Activated T-cell treated with anti-CD3 and anti-CD28 coated beads, Interleukin-2, amount 50 U/mL, for 72 hours (primary cell): ENCODE data around the gene KRTAP13-4. TPM values are rescaled to one million over a fixed set of nuclear protein-coding genes. Genes with fewer than 3 reads are reported as not detected.

Experiments used
- ATAC-seq, 2 donors: fragments of 150-1000 bp; cut with Tn5 transposase; replicated peaks in 1 of 2; 2 replicates each; pipeline ENCODE4 v1.10.0; 2021; ENCODE audit warnings: moderate library complexity in 2 of 2, mild to moderate bottlenecking in 1 of 2
- DNase-seq, 2 donors: peaks; one replicate each; pipeline ENCODE4 v3.0.0; 2021 to 2022; ENCODE audit warnings: mixed read lengths in 1 of 2
- H3K27ac Mint-ChIP-seq: one replicate; pipeline ENCODE4 v1.8.0; 2022; ENCODE audit warnings: mild to moderate bottlenecking, moderate library complexity, mixed read lengths
- H3K27me3 Mint-ChIP-seq: one replicate; pipeline ENCODE4 v1.8.0; 2022; ENCODE audit warnings: low read depth, mixed read lengths
- H3K36me3 Mint-ChIP-seq, 2 donors: one replicate each; pipeline ENCODE4 v1.8.0; 2022; ENCODE audit warnings: mixed read lengths in 2 of 2, mild to moderate bottlenecking in 1 of 2; ENCODE audit not compliant: insufficient read depth in 2 of 2
- H3K4me1 Mint-ChIP-seq: one replicate; pipeline ENCODE4 v1.8.0; 2022; ENCODE audit warnings: low read depth, mixed read lengths
- H3K4me3 Mint-ChIP-seq, 2 donors: one replicate each; pipeline ENCODE4 v1.8.0; 2022; ENCODE audit warnings: mild to moderate bottlenecking in 2 of 2, mixed read lengths in 2 of 2, moderate library complexity in 2 of 2
- H3K9me3 Mint-ChIP-seq, 2 donors: one replicate each; pipeline ENCODE4 v1.8.0; 2022; ENCODE audit warnings: mixed read lengths in 2 of 2
- total RNA-seq, 2 donors: library from RNA; stranded (reverse); gene quantifications; one replicate each; pipeline ENCODE4 v1.2.3, GENCODE V29; 2022

Gene KRTAP13-4, protein sequence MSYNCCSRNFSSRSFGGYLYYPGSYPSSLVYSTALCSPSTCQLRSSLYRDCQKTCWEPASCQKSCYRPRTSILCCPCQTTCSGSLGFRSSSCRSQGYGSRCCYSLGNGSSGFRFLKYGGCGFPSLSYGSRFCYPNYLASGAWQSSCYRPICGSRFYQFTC
- total RNA-seq: not detected

DNA sequence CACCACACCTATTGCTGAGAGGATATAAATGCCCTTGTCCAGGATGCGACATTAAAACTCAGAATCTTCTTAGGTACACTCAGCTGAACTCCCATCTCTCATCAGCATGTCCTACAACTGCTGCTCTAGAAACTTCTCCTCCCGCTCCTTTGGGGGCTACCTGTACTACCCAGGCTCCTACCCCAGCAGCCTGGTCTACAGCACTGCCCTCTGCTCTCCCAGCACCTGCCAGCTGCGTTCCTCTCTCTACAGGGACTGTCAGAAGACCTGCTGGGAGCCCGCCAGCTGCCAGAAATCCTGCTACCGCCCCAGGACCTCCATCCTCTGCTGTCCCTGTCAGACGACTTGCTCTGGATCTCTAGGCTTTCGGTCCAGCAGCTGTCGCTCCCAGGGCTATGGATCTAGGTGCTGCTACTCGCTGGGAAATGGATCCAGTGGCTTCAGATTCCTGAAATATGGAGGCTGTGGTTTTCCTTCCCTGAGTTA is at the start of gene KRTAP13-4:
TSS of gene KRTAP13-4 (plus strand) at position 51 of the 486 bp plus-strand sequence. CDS start at position 107, 56 bp downstream.
- Mint-ChIP-seq H3K36me3 (no peaks in the 10 kb centered on the region), H3K27me3 (no peaks in the 10 kb centered on the region), H3K9me3 (no peaks in the 10 kb centered on the region), H3K27ac (no peak within 1 kb of the TSS), H3K4me1 (no peaks in the 10 kb centered on the region), H3K4me3 (no peak within 1 kb of the TSS)
- DNase-seq (no peak), ATAC-seq (no peak)

DNA sequence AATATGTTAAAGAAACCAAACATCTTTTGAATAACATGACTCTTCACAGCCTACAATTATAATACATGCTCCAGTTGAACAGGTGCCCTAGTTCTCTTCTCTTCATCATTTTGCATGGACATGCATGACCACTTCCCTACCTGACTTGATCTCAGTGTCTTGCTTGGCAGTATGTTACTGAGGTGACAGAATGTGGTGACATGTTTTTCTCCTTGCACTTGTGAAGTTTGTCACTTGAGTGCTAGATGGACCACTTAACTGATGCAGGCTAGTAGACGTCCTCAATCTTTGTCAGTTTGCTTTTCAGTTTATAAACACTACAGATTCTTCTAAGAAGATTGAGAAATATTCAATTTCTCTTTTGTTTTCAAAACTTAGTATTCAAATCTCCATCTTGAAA is 47.8 kb upstream of the KRTAP13-4 start:
- no peak overlapping the region for H3K4me3 Mint-ChIP-seq
- H3K9me3 Mint-ChIP-seq: no peaks in the 10 kb centered on the region
- H3K27me3 Mint-ChIP-seq: no peaks in the 10 kb centered on the region
- H3K4me1 Mint-ChIP-seq: no peaks in the 10 kb centered on the region
- ATAC-seq: no peak
- no peak for DNase-seq
- H3K27ac Mint-ChIP-seq: no peak overlapping the region
- no peaks in the 10 kb centered on the region for H3K36me3 Mint-ChIP-seq

DNA sequence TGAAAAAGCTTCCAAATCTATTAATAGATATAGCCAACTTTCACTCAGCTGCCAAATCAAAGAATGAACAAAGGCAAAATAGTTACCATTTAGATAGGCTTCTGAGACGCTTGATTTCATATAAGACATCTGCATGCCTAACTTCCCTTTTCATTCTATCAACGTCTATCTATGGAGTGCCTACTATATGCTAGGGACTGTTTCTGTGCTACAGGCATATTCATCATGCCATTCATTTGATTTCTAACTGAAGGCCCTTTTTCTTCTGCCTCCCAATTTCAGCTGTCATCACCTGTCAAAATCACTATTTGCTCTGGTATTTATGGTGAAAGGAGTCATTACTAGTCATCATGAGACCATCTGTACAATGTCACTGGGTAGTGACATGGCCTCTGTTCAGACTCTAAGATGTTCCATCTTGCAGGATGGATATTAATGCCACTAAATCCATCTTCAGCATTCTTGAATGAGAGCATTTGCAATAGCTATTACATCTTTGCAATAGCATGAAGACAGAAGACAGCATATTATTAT is 38.5 kb upstream of the KRTAP13-4 start:
- Mint-ChIP-seq H3K4me1 (no peaks in the 10 kb centered on the region), H3K36me3 (peaks cover 0 to 1% of the 10 kb centered on the region in 2 donors), H3K27me3 (no peaks in the 10 kb centered on the region), H3K27ac (no peak overlapping the region), H3K4me3 (no peak overlapping the region), H3K9me3 (peaks cover 5 to 6% of the 10 kb centered on the region in 2 donors)
- ATAC-seq (no peak), DNase-seq (no peak)

DNA sequence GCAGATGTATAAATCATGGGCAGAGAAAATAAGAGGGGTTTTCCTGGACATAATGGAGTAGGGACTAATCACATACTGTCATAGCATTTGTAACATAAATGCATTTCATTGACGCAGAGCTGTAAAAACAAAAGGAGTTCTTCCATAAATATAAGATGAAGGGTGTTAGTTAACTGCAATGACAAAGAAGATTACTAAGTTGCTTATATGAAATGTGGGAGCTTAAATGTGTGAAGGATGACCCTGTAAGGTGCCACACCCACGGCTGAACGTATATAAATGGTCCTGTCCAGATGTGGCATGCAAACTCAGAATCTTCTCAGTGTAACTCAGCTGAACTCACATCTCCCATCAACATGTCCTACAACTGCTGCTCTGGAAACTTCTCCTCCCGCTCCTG is 34.3 kb upstream of the KRTAP13-4 start, which contains the start of gene KRTAP13-1:
TSS of gene KRTAP13-1 (plus strand) at position 301 of the 400 bp plus-strand sequence. CDS start at position 357, 56 bp downstream.
- Mint-ChIP-seq H3K4me3 (no peak within 1 kb of the TSS), H3K4me1 (no peaks in the 10 kb centered on the region), H3K36me3 (no peaks in the 10 kb centered on the region), H3K27me3 (no peaks in the 10 kb centered on the region), H3K9me3 (no peaks in the 10 kb centered on the region), H3K27ac (no peak within 1 kb of the TSS)
- ATAC-seq (no peak), DNase-seq (no peak)

DNA sequence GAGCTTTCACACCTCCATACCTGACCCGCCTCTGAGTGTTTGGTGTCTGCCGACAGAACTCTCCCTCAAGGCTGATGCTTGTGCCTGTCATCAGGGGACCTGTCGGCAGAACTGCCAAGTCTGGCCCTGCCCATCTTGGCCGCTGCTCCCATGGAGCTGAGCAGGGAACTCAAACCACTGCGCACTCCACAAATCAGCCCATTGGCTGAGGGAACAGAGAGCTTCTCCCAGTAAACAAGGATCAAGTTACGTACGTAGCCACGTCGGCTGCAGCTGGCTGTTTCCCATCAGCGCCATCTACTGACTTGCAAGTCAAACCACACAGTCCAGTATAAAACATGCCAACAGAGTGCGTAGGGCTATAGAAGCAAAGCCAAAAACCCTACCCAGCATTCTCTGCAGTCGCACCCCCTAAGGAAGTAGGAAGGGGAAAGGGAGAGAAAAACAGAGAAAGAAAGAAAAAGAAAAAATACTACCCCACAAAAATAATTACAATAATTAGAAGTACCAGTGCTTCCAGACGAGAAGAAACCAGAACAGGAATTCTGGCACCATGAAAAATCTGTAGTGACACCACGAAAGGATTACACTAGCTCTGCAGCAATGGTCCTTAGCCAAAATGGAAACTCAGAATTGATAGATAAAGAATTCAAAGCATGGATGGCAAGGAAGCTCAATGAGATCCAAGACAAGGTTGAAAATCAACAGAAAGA is 21.1 kb upstream of the KRTAP13-4 start:
- peak in 1 of 2 donors; percentile 3 for DNase-seq
- Mint-ChIP-seq H3K4me3 (no peak overlapping the region), H3K4me1 (peaks cover 4% of the 10 kb centered on the region), H3K9me3 (peaks cover 0 to 2% of the 10 kb centered on the region in 2 donors), H3K27me3 (no peaks in the 10 kb centered on the region), H3K36me3 (no peaks in the 10 kb centered on the region), H3K27ac (no peak overlapping the region)
- ATAC-seq: peak in 1 of 2 donors; percentile 37

DNA sequence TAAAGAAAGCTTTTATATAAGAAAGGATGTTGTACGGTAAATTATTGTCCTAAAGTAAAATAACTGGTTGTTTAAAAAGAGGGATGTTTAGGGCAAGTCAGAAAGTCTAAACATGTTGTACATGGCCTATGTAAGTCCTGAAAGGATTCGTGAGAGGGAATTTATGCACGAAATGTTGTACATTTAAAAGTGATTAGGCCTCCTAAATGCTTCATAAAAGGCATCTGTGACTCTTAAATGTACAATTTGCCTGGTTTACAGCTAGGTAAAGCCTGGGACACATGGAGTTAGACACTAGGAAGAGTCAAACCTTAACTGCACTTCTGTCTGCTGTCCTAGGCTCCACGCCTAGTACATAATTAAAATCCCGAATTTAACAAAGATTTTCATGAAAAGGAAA is 14.0 kb upstream of the KRTAP13-4 start:
- Mint-ChIP-seq H3K4me3 (no peak overlapping the region), H3K4me1 (no peaks in the 10 kb centered on the region), H3K27ac (no peak overlapping the region), H3K27me3 (no peaks in the 10 kb centered on the region), H3K36me3 (no peaks in the 10 kb centered on the region), H3K9me3 (peaks cover 0 to 3% of the 10 kb centered on the region in 2 donors)
- ATAC-seq: no peak
- no peak for DNase-seq

DNA sequence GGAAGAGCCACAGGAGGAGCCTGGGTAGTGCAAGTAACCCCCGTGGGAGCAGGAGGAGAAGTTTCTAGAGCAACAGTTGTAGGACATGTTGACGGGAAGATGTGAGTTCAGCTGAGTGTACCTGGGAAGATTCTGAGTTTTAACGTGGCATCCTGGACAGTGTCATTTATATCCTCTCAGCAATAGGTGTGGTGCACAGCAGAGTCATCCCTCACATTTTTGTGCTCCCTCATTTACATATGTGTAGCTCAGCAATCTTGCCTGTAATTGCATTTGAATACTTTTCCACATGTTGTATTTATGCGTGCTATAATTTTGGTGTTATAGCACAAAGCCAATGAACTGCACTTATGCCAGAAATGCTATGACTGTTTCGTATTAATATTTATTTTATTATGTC is 4.2 kb upstream of the KRTAP13-4 start, which contains the start of gene KRTAP13-3:
TSS of gene KRTAP13-3 (minus strand) at position 101 of the 400 bp plus-strand sequence. CDS start at position 87, 14 bp downstream.
- ATAC-seq: no peak
- no peaks in the 10 kb centered on the region for H3K9me3 Mint-ChIP-seq
- H3K4me3 Mint-ChIP-seq: no peak within 1 kb of the TSS
- no peaks in the 10 kb centered on the region for H3K36me3 Mint-ChIP-seq
- DNase-seq: no peak
- H3K27me3 Mint-ChIP-seq: no peaks in the 10 kb centered on the region
- H3K27ac Mint-ChIP-seq: no peak within 1 kb of the TSS
- no peaks in the 10 kb centered on the region for H3K4me1 Mint-ChIP-seq

DNA sequence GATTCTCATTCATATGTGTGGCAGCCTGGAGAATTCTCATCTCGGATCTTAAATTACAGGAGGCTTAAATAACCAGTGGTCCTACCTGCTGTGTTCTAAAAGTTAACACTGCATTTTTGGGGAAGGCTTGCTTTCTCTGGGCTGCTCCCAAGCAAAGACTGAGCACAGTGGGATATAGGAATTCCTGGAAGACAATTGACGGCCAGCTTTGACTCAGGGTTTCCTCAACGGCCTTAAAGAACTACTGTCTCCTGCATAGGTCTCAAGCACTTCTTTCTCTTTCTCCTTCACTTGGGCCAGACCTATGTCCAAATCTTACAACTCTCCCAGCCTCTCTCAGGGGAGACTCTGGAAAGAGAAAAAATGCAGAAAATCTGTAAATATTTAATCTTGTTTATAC is 3.3 kb upstream of the KRTAP13-4 start:
- no peaks in the 10 kb centered on the region for H3K36me3 Mint-ChIP-seq
- no peak for DNase-seq
- no peaks in the 10 kb centered on the region for H3K27me3 Mint-ChIP-seq
- no peak overlapping the region for H3K4me3 Mint-ChIP-seq
- ATAC-seq: no peak
- H3K9me3 Mint-ChIP-seq: no peaks in the 10 kb centered on the region
- no peak overlapping the region for H3K27ac Mint-ChIP-seq
- no peaks in the 10 kb centered on the region for H3K4me1 Mint-ChIP-seq

DNA sequence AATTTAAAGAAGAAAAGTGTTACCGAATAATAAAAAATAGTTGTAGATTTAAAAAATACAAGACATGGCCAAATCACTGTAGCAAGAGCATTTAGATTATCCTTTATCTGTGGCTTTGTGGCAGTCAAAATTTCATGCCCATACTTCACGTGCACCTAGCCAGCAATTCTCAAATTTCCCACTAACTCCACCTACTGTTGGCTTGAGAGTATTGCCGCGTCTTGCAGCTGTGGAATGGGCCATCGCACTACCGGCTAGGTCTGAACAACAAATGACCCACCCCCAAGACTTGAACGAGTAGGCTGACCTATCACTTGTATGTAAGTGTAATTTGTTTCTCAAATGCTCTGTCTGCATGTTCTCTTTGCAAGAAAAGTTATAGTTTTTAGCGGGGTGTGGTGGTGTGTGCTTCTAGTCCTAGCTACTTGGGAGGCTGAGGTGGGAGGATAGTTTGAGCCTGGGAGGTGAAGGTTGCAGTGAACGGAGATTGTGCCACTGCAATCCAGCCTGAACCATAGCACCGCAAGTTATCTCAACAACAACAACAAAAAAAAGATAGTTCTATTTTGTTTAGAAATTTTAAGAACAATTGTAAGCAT is 4.1 kb downstream of the KRTAP13-4 start:
- no peak for ATAC-seq
- H3K36me3 Mint-ChIP-seq: no peaks in the 10 kb centered on the region
- no peak overlapping the region for H3K4me3 Mint-ChIP-seq
- no peaks in the 10 kb centered on the region for H3K9me3 Mint-ChIP-seq
- no peaks in the 10 kb centered on the region for H3K27me3 Mint-ChIP-seq
- H3K4me1 Mint-ChIP-seq: no peaks in the 10 kb centered on the region
- DNase-seq: peak; percentile 18 to 24
- no peak overlapping the region for H3K27ac Mint-ChIP-seq

DNA sequence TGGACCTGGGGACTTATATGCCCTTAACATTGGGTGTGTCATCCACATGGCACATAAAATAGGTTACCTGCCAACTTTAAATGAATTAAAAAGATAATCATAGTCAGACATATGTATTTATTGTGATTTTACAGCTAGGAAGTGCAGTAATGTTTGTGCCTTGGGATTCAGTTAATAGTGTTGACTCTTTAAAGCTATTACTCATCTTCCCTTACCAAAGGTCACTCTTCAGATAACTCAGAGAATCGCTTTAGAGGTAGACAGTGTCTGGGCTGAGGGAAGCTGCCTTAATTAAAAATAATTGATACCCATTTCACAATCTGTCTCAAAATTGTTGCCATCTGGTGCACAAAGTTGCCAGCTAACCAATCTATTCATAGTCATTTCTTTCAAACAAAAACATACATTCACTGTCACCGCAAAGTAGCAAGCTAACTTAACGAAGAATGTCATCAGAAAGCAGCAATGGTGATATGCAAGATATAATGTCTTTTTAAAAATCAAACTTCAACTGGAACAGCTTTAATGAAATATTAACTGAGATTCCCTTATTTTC is 7.1 kb downstream of the KRTAP13-4 start:
- H3K36me3 Mint-ChIP-seq: no peaks in the 10 kb centered on the region
- no peak overlapping the region for H3K27ac Mint-ChIP-seq
- ATAC-seq: no peak
- H3K4me3 Mint-ChIP-seq: no peak overlapping the region
- no peaks in the 10 kb centered on the region for H3K27me3 Mint-ChIP-seq
- DNase-seq: no peak
- H3K4me1 Mint-ChIP-seq: no peaks in the 10 kb centered on the region
- H3K9me3 Mint-ChIP-seq: no peaks in the 10 kb centered on the region

DNA sequence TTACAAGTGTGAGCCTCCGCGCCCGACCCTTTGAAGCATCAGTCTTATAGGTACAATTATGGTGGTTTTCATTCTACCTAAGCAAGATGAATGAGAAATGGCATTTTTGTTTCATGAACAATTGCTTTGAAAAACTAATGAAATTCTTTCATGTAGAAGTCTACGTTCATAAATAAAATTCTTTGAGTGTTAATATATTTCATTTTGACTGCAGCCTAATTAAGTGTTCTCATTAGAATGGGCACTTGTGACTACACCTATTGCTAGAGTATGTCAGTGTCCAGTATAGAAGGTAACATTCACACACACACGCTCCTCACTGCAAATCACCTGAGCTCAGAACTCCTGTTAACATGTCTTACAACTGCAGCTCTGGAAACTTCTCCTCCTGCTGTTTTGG is 10.0 kb downstream of the KRTAP13-4 start, which contains the start of gene KRTAP15-1:
TSS of gene KRTAP15-1 (plus strand) at position 301 of the 400 bp plus-strand sequence. CDS start at position 354, 53 bp downstream.
- Mint-ChIP-seq H3K27ac (no peak within 1 kb of the TSS), H3K27me3 (no peaks in the 10 kb centered on the region), H3K4me3 (no peak within 1 kb of the TSS), H3K4me1 (no peaks in the 10 kb centered on the region), H3K36me3 (no peaks in the 10 kb centered on the region), H3K9me3 (no peaks in the 10 kb centered on the region)
- ATAC-seq (no peak), DNase-seq (no peak)

DNA sequence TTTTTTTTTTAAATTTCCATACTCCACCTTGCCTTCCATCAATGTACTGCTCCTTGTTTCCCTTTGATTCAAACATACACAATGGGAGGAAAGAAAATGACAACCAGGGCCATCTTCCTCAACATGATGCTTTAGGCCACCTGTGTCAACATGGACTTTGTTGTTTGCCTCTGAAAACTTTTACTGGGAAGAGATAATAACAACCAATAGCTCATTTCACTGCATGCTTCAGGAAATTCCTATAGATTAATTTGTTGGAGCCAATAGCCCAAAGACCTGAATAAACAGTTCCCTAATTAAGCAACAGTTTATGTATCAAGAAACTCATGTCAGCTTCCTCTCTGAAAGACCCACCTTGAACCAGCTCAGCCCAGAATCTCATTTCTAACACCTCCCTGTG is 13.2 kb downstream of the KRTAP13-4 start:
- no peak for DNase-seq
- Mint-ChIP-seq H3K27me3 (no peaks in the 10 kb centered on the region), H3K9me3 (no peaks in the 10 kb centered on the region), H3K4me3 (no peak overlapping the region), H3K4me1 (peaks cover 4% of the 10 kb centered on the region), H3K27ac (no peak overlapping the region), H3K36me3 (no peaks in the 10 kb centered on the region)
- ATAC-seq: no peak

DNA sequence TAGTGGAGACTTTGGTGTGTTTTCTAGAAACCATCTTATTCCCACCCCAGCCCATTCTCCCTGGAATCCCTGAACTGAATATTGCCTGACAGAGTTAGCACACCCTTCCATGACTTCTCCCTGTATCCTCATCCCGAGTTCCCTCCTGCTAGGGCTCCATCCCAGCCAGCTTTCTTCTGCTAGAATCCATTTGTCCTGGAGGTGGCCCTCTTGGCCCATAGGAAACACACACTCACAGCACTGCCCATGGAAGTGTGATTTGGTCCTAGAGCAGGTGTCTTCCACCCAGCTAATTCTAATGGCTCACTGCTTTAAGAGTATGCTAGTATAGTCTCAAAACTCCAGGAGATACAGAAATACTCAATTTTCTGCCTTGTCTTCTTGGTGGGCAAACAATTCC is 14.2 kb downstream of the KRTAP13-4 start:
- peaks cover 4% of the 10 kb centered on the region for H3K4me1 Mint-ChIP-seq
- no peaks in the 10 kb centered on the region for H3K36me3 Mint-ChIP-seq
- DNase-seq: no peak
- no peaks in the 10 kb centered on the region for H3K27me3 Mint-ChIP-seq
- H3K4me3 Mint-ChIP-seq: no peak overlapping the region
- no peaks in the 10 kb centered on the region for H3K9me3 Mint-ChIP-seq
- no peak overlapping the region for H3K27ac Mint-ChIP-seq
- ATAC-seq: no peak
